Activated CD4-positive, alpha-beta T cell treated with anti-CD3 and anti-CD28 coated beads, Interleukin-2, amount 50 U/mL, for 24 hours (primary cell): ENCODE measurements around the gene UGT1A5.
"Not testable (repeated sequence)": the region's sequence is repeated elsewhere in the genome, so short reads cannot be mapped to it uniquely, and the experiment has no call there.

Source experiments
- DNase-seq, 2 donors: peaks; one replicate each; pipeline ENCODE4 v3.0.0-alpha.2; 2020; ENCODE audit warnings: low read depth in 1 of 2, low spot score in 1 of 2

UGT1A5 gene

GRCh38 chr2:233745838-233746237, 33.1 kb downstream of the UGT1A5 start:
- DNase-seq = not testable (repeated sequence)

GRCh38 chr2:233746475-233747282, 34.0 kb downstream of the UGT1A5 start:
- no peak for DNase-seq

GRCh38 chr2:233747283-233747544, 34.5 kb downstream of the UGT1A5 start:
- DNase-seq = no peak

DNA sequence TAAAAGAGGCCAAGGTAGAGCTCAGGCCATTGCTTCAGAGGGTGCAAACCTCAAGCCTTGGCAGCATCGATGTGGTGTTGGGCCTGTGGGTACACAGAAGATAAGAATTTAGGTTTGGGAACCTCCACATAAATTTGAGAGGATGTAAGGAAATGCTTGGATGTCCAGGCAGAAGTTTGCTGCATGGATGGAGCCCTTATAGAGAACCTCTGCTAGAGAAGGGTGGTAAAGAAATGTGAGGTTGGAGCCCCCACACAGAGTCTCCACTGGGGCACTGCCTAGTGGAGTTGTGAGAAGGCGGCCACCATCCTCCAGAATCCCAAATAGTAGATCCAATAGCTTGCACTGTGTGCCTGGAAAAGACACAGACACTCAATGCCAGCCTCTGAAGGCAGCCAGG, 38.0 kb downstream of the UGT1A5 start:
- not testable (repeated sequence) for DNase-seq

DNA sequence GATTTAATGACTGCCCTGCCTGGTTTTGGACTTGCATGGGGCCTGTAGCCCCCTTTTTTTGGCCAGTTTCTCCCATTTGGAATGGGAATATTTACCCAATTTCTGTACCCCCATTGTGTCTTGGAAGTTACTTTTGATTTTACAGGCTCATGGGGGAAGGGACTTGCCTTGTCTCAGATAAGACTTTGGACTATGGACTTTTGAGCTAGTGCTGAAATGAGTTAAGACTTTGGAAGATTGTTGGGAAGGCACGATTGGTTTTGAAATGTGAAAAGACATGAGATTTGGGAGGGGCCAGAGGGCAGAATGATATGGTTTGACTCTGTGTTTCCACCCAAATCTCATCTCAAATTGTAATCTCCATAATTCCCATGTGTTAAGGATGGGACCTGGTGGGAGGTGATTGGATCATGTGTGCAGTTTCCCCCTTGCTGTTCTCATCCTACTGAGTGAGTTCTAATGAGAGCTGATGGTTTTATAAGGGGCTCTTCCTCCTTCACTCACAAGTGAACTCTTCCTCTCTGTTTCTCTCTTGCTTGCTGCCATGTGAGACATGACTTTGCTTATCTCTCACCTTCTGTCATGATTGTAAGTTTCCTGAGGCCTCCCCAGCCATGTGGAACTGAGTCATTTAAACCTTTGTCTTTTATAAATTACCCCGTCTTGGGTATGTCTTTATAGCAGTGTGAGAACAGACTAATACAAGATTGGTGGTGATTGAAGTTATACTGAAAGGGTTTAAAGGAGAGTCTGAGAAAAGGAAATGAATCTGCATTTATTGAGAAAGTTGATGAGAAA, 38.7 kb downstream of the UGT1A5 start:
- DNase-seq = not testable (repeated sequence)

GRCh38 chr2:233754872-233755611, 42.3 kb downstream of the UGT1A5 start:
- DNase-seq = no peak

- DNase-seq = no peak
Observed at GRCh38 chr2:233756429-233757081, 43.8 kb downstream of the UGT1A5 start.

DNA sequence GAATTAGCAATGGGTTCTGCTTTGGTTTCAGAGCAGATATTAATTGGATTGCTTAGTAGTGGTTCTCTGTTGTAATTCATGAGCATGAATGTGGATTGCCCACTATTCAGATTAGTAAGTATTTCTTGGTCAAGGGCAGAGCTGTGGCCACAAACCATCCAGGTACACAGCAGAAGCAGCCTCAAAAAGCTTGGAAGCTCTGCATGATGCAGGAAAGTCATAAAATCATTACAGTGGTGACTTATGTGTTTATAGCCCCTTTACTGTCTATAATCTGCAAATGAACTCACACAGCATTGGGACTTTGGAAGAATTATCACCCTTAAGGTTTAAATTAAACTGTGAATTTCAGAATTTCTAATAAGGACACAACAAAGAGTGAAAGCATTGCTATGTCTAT, 45.4 kb downstream of the UGT1A5 start:
- DNase-seq = no peak

GRCh38 chr2:233758849-233759248, 46.1 kb downstream of the UGT1A5 start:
- DNase-seq = no peak

GRCh38 chr2:233760043-233760442, 47.3 kb downstream of the UGT1A5 start, which contains the start of gene UGT1A1:
Gene UGT1A1, plus strand, starts transcription at chr2:233760270. Its CDS starts 18 bp downstream, at chr2:233760288.
- no peak for DNase-seq

DNA sequence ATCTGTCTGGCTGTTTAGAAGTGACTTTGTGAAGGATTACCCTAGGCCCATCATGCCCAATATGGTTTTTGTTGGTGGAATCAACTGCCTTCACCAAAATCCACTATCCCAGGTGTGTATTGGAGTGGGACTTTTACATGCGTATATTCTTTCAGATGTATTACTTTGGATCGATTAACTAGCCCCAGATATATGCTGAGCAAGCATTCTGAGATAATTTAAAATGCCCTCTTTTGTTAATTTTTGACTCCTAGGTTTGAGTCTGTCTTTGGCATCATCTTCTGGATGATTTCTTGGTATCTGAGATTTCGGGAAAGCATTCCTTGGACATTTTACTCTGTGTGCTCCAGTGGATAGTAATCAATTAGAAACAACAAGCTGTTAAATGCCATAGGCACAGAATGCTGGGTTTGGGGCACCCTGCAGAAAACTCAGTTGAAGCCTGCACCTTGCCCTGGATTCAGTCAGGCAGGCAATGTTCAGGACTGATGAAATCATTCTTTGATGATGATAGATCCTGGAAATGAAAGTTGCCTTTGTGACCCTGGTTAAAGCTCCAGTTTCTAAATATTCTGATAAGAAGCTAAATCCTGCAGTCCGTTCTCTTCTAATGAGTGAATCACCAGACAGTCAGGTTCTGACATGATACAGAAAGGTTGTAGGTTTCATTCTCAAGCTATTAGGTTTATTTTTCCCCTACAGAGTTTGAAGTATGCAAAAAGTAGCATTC, 48.5 kb downstream of the UGT1A5 start:
- no peak for DNase-seq

DNA sequence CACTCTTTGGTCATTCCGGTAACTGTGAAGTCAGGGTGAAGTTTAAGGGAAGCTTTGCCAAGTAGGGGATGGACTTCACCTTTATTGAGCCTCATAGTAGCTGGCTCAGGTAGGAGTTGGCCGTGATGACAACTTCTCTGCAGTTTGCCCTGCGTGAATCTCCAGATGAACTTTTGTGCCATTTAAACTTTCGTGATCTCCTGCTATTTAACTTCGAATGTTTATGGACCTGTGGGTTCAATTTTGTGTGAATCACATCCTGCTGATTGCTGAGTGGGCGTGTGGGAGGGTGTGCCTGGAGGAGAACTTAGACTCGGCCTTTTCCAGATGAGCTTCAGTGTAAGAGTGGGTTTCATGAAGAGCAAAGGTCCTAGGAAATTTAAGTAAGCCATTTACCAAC, 51.6 kb downstream of the UGT1A5 start:
- no peak for DNase-seq

DNA sequence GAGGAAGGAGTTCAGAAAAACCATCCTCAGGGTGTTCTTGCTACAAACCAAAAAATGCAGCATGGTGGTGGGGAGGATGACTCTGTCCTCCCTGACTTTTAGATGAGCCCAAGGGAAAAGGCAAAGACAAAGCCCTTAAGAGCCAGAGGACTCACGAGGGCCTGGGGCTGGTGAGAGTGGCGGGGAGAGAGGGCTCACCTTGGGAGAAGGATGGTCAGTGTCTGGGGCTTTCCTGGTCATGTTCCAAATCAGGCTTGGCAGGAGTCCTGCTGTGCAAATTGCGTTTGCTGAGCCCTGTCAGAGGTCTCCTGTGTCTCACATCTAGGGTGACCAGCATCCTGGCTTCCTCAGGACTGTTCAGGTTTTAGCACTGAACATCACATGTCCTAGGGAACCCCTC, 52.1 kb downstream of the UGT1A5 start:
- DNase-seq = no peak

GRCh38 chr2:233766416-233766815, 53.7 kb downstream of the UGT1A5 start:
- DNase-seq = no peak

GRCh38 chr2:233768076-233768475, 55.4 kb downstream of the UGT1A5 start:
- DNase-seq = no peak

- no peak for DNase-seq
Observed at GRCh38 chr2:233769260-233769659, 56.6 kb downstream of the UGT1A5 start.

DNA sequence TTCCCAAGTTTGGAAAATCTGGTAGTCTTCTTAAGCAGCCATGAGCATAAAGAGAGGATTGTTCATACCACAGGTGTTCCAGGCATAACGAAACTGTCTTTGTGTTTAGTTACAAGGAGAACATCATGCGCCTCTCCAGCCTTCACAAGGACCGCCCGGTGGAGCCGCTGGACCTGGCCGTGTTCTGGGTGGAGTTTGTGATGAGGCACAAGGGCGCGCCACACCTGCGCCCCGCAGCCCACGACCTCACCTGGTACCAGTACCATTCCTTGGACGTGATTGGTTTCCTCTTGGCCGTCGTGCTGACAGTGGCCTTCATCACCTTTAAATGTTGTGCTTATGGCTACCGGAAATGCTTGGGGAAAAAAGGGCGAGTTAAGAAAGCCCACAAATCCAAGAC, 59.4 kb downstream of the UGT1A5 start:
- no peak for DNase-seq

DNA sequence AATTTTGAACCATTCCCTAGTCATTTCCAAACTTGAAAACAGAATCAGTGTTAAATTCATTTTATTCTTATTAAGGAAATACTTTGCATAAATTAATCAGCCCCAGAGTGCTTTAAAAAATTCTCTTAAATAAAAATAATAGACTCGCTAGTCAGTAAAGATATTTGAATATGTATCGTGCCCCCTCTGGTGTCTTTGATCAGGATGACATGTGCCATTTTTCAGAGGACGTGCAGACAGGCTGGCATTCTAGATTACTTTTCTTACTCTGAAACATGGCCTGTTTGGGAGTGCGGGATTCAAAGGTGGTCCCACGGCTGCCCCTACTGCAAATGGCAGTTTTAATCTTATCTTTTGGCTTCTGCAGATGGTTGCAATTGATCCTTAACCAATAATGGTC, 59.9 kb downstream of the UGT1A5 start:
- no peak for DNase-seq

DNA sequence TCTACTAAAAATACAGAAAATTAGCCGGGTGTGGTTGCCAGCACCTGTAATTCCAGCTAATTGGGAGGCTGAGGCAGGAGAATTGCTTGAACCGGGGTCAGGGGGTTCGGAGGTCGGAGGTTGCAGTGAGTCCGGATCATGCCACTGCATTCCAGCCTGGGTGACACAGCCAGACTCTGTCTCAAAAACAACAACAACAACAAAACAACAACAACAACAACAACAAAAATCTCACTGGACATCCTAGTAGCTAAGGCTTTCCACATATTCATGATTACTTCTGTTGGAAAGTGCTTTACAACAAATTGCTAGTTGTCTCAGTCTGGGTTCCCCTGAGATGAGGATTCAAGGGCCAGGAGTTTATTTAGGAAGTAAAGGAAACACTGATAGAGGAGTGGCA, 61.1 kb downstream of the UGT1A5 start:
- DNase-seq = no peak

GRCh38 chr2:233775414-233775813, 62.7 kb downstream of the UGT1A5 start:
- DNase-seq = no peak

DNA sequence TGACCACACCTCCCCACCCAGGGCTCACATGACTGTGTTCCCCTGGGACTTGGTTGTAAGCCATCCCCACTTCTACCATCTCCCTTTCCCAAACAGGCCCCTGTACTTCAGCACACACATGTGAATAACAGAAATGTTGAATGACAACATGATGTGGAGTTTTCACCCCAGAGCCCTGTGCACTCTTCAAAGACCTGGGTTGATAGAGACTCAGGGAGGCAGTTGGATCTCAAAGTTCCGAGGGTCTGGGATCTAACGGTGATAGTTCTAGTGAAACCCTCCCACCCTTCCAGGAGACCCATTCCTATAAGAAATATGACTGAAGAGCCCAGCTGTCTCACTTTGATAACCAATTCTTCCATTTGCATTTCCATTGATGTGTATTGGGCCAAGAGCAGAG, 65.3 kb downstream of the UGT1A5 start, which contains the start of gene MROH2A:
TSS of gene MROH2A (plus strand) at position 301 of the 400 bp plus-strand sequence. CDS start 1,029 bp downstream, outside the sequence.
- no peak for DNase-seq
